K562 (cell line): ENCODE results near the gene RSRP1. TPM values are rescaled to one million over a fixed set of nuclear protein-coding genes. Genes with fewer than 3 reads are reported as not detected.

ENCODE experiments used
- ETV6 ChIP-seq, 3 experiments: fragments of 150-350 bp in 1 of 3; sonication (generic) in 1 of 3; formaldehyde crosslinking in 1 of 3; IDR thresholded peaks; 2 replicates each; pipeline versions ENCODE4 v1.6.1 to v1.8.0; 2014 to 2022; ENCODE audit warnings: borderline replicate concordance in 2 of 3, low read depth in 2 of 3, antibody characterized with exemption in 1 of 3, low read length in 1 of 3, mild to moderate bottlenecking in 1 of 3, missing genetic modification reagents in 1 of 3
- HMG20A ChIP-seq: fragments of 450-650 bp; formaldehyde crosslinking; conservative IDR thresholded peaks from 2 replicates; pipeline ENCODE4 v1.4.0; 2020; ENCODE audit warnings: mild to moderate bottlenecking, mixed read lengths
- JUN ChIP-seq, 2 experiments: sonication (generic) in 1 of 2; formaldehyde crosslinking in 1 of 2; IDR thresholded peaks; 2 replicates each; pipeline versions ENCODE4 v1.6.1 to v1.8.0; 2012 to 2022; ENCODE audit warnings: borderline replicate concordance in 2 of 2, mild to moderate bottlenecking in 2 of 2, improper control_type of control experiment in 1 of 2, low read depth in 1 of 2, low read length in 1 of 2, missing genetic modification reagents in 1 of 2
- KDM4B ChIP-seq, 2 experiments: fragments of 450-650 bp in 1 of 2; sonication (generic) in 1 of 2; IDR thresholded peaks; 2 replicates each; pipeline ENCODE4 v1.6.1; 2016 to 2017; ENCODE audit warnings: borderline replicate concordance in 2 of 2, antibody characterized with exemption in 1 of 2, low read depth in 1 of 2, mild to moderate bottlenecking in 1 of 2
- LEF1 ChIP-seq: fragments of 450-650 bp; IDR thresholded peaks from 2 replicates; pipeline ENCODE4 v1.6.1; 2016; ENCODE audit warnings: mild to moderate bottlenecking
- SETDB1 ChIP-seq: IDR thresholded peaks from one replicate; pipeline ENCODE4 v1.6.1; 2012; ENCODE audit warnings: low read length, control low read depth, inconsistent platforms
- SMAD4 ChIP-seq: fragments of 250-450 bp; sonication (Bioruptor Pico); conservative IDR thresholded peaks from 2 replicates; pipeline ENCODE4 v1.8.0; 2021; ENCODE audit warnings: inconsistent platforms, mild to moderate bottlenecking, moderate library complexity
- TEAD4 ChIP-seq, 2 experiments: sonication (generic) in 1 of 2; formaldehyde crosslinking in 1 of 2; IDR thresholded peaks; 2 replicates each; pipeline versions ENCODE4 v1.6.1 to v1.8.0; 2012 to 2022; ENCODE audit warnings: borderline replicate concordance in 1 of 2, inconsistent platforms in 1 of 2, low read length in 1 of 2, mild to moderate bottlenecking in 1 of 2, missing genetic modification reagents in 1 of 2
- TRIM24 ChIP-seq, 2 experiments: fragments of 450-650 bp; IDR thresholded peaks; 2 replicates each; pipeline ENCODE4 v1.6.1; 2016
- ZNF212 ChIP-seq: fragments of 450-650 bp; formaldehyde crosslinking; IDR thresholded peaks from 2 replicates; pipeline ENCODE4 v1.4.0; 2020; ENCODE audit warnings: mild to moderate bottlenecking
- ZNF551 ChIP-seq: fragments of 250-450 bp; sonication (Bioruptor Pico); IDR thresholded peaks from 2 replicates; pipeline ENCODE4 v1.5.0; 2021; ENCODE audit warnings: mild to moderate bottlenecking, moderate library complexity
- ZNF561 ChIP-seq: fragments of 450-650 bp; formaldehyde crosslinking; conservative IDR thresholded peaks from 2 replicates; pipeline ENCODE4 v1.4.0; 2020; ENCODE audit warnings: mild to moderate bottlenecking, moderate library complexity
- polyA plus RNA-seq, 8 experiments: library from polyadenylated mRNA; depleted of rRNA in 4 of 8; stranded (reverse) in 5 of 8; unstranded in 3 of 8; fragments of >200 nt; fragmentation: Nextera tagmentation in 2 of 8; fragmentation: Illumina TruSeq in 1 of 8; extraction: Ambion mirVana in 2 of 8; extraction: Trizol in 1 of 8; gene quantifications; 2 replicates each; pipeline versions ENCODE4 v1.2.1 to v1.2.3, GENCODE V29; 2011 to 2014; ENCODE audit warnings: inconsistent platforms in 1 of 8, missing spikeins in 1 of 8
- total RNA-seq, 7 experiments: library from RNA; depleted of rRNA in 6 of 7; stranded (reverse); fragments of >200 nt in 6 of 7; fragmentation: Illumina TruSeq in 2 of 7; extraction: Trizol in 2 of 7; gene quantifications; 2 replicates each; pipeline versions ENCODE4 v1.2.1 to v1.2.3, GENCODE V29; 2011 to 2021; ENCODE audit warnings: low replicate concordance in 1 of 7
- TF ChIP-seq, protein P1 (sequence below), 3 experiments: fragments of 200-800 bp in 1 of 3; fragments of 250-450 bp in 1 of 3; fragments of 450-650 bp in 1 of 3; sonication (Bioruptor Pico) in 1 of 3; sonication (Bioruptor generic) in 1 of 3; formaldehyde crosslinking in 1 of 3; IDR thresholded peaks; 2 replicates each; pipeline versions ENCODE4 v1.6.1 to v1.8.0; 2016 to 2022; ENCODE audit warnings: mild to moderate bottlenecking in 2 of 3, missing genetic modification characterization in 2 of 3, missing compliant biosample characterization in 1 of 3, moderate library complexity in 1 of 3
- TF ChIP-seq, protein P2 (sequence below): fragments of 450-650 bp; formaldehyde crosslinking; IDR thresholded peaks from 2 replicates; pipeline ENCODE4 v1.4.0; 2020; ENCODE audit warnings: mild to moderate bottlenecking
- TF ChIP-seq, protein P3 (sequence below): sonication (generic); formaldehyde crosslinking; IDR thresholded peaks from 2 replicates; pipeline ENCODE4 v1.8.1; 2022; ENCODE audit warnings: missing genetic modification reagents
- TF ChIP-seq, protein P4 (sequence below): fragments of 250-450 bp; sonication (Bioruptor Pico); IDR thresholded peaks from 2 replicates; pipeline ENCODE4 v1.8.0; 2021; ENCODE audit warnings: moderate library complexity, mild to moderate bottlenecking, inconsistent platforms
- TF ChIP-seq, protein P5 (sequence below): fragments of 450-650 bp; formaldehyde crosslinking; IDR thresholded peaks from 2 replicates; pipeline ENCODE4 v1.4.0; 2022; ENCODE audit warnings: mild to moderate bottlenecking, moderate library complexity

The RSRP1 gene
- total and polyA plus RNA-seq, 9 of the 15 experiments (the other 6 are each of a cell fraction or from before 2014, with no cell fraction given), result 27.2 to 283 (median 146) TPM

DNA sequence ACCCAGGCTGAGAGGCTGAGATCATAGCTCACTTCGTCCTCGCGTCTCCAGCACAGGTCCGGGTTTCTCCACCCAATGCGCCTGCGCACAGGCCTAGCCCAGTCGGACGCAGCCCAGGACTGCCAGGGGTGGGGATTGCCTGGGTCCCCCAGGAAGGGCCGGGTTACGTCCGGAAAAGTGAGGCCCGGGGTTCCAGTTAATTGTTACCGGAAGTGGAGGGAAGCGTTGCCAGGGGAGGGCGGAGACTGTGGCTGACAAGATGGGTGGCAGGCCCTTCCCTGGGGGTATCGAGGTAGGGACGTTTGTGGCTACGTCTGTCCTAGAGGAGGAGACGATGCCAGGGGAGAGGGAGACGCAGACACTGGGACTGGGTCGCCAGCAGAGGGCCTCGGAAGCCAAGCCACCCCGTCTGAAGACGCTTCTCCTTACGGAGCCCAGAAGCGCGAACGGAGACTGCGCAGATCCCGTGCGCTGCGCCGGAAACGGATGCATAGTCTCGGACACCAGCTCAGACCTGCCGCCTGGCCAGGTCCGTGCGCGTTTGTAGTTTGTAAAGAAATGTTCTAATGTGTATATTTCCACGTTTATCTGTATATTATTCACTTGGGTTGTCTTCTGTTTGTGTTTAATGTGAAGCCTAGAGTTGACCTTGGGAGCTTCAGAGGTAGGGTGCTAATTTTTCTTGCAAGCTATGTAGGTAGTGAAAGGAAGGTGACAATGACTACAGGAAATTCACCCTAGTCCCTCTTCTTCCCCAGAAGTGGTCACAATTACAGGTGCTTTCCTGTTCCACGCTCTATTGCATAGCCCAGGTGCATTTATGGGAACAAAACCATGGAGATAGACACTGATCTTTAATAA, 7.3 kb downstream of the RSRP1 start (continued):
- TF ChIP-seq, protein P1, sequence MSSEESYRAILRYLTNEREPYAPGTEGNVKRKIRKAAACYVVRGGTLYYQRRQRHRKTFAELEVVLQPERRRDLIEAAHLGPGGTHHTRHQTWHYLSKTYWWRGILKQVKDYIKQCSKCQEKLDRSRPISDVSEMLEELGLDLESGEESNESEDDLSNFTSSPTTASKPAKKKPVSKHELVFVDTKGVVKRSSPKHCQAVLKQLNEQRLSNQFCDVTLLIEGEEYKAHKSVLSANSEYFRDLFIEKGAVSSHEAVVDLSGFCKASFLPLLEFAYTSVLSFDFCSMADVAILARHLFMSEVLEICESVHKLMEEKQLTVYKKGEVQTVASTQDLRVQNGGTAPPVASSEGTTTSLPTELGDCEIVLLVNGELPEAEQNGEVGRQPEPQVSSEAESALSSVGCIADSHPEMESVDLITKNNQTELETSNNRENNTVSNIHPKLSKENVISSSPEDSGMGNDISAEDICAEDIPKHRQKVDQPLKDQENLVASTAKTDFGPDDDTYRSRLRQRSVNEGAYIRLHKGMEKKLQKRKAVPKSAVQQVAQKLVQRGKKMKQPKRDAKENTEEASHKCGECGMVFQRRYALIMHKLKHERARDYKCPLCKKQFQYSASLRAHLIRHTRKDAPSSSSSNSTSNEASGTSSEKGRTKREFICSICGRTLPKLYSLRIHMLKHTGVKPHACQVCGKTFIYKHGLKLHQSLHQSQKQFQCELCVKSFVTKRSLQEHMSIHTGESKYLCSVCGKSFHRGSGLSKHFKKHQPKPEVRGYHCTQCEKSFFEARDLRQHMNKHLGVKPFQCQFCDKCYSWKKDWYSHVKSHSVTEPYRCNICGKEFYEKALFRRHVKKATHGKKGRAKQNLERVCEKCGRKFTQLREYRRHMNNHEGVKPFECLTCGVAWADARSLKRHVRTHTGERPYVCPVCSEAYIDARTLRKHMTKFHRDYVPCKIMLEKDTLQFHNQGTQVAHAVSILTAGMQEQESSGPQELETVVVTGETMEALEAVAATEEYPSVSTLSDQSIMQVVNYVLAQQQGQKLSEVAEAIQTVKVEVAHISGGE (CRISPR knock-in tag; IDR thresholded peaks at IDR 0.05), result peak in 2 of 3 experiments; percentile 70 to 96; a peak in 4 of 6 replicates
- TF ChIP-seq ZNF212 (CRISPR knock-in tag) (peak; percentile 59; the same call in 1 of the 2 replicates), LEF1 (no peak), ZNF551 (CRISPR knock-in tag) (0 out of 2 replicates have a peak, but pooled peaks have one; percentile 23), ZNF561 (CRISPR knock-in tag) (no peak), TRIM24 (IDR thresholded peaks at IDR 0.05) (peak; percentile 7 to 57; a peak in 2 of 4 replicates), HMG20A (CRISPR knock-in tag) (0 out of 2 replicates have a peak, but pooled peaks have one; percentile 32), KDM4B (IDR thresholded peaks at IDR 0.05; ENCODE audit: borderline replicate concordance in 2 of 2, low read depth in 1 of 2) (peak in 1 of 2 experiments; percentile 45; a peak in 2 of 4 replicates), SETDB1 (no peak), TEAD4 (IDR thresholded peaks at IDR 0.05; ENCODE audit: low read length) (peak; percentile 27), TEAD4 (CRISPR knock-in tag; IDR thresholded peaks at IDR 0.05; ENCODE audit: borderline replicate concordance) (no peak), ETV6 (IDR thresholded peaks at IDR 0.05; ENCODE audit: borderline replicate concordance in 1 of 2, low read depth in 2 of 2, low read length in 1 of 2) (no peak; a peak in 1 of 4 replicates), ETV6 (CRISPR knock-in tag; IDR thresholded peaks at IDR 0.05; ENCODE audit: borderline replicate concordance) (no peak), JUN (IDR thresholded peaks at IDR 0.05; ENCODE audit: borderline replicate concordance, low read depth, low read length) (no peak), JUN (CRISPR knock-in tag; IDR thresholded peaks at IDR 0.05; ENCODE audit: borderline replicate concordance) (no peak), SMAD4 (CRISPR knock-in tag) (peak; percentile 85)
- TF ChIP-seq, protein P2, sequence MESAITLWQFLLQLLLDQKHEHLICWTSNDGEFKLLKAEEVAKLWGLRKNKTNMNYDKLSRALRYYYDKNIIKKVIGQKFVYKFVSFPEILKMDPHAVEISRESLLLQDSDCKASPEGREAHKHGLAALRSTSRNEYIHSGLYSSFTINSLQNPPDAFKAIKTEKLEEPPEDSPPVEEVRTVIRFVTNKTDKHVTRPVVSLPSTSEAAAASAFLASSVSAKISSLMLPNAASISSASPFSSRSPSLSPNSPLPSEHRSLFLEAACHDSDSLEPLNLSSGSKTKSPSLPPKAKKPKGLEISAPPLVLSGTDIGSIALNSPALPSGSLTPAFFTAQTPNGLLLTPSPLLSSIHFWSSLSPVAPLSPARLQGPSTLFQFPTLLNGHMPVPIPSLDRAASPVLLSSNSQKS, result peak; percentile 65; the same call in 1 of the 2 replicates
- TF ChIP-seq, protein P3, sequence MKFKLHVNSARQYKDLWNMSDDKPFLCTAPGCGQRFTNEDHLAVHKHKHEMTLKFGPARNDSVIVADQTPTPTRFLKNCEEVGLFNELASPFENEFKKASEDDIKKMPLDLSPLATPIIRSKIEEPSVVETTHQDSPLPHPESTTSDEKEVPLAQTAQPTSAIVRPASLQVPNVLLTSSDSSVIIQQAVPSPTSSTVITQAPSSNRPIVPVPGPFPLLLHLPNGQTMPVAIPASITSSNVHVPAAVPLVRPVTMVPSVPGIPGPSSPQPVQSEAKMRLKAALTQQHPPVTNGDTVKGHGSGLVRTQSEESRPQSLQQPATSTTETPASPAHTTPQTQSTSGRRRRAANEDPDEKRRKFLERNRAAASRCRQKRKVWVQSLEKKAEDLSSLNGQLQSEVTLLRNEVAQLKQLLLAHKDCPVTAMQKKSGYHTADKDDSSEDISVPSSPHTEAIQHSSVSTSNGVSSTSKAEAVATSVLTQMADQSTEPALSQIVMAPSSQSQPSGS (CRISPR knock-in tag), result no peak
- TF ChIP-seq, protein P4, sequence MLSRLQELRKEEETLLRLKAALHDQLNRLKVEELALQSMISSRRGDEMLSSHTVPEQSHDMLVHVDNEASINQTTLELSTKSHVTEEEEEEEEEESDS (CRISPR knock-in tag), result no peak
- TF ChIP-seq, protein P5, sequence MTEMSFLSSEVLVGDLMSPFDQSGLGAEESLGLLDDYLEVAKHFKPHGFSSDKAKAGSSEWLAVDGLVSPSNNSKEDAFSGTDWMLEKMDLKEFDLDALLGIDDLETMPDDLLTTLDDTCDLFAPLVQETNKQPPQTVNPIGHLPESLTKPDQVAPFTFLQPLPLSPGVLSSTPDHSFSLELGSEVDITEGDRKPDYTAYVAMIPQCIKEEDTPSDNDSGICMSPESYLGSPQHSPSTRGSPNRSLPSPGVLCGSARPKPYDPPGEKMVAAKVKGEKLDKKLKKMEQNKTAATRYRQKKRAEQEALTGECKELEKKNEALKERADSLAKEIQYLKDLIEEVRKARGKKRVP, result 0 out of 2 replicates have a peak, but pooled peaks have one; percentile 29
